NCI-H2029 (cell line): ENCODE data around the gene FHIT.
"Not testable (repeated sequence)": the region's sequence is repeated elsewhere in the genome, so short reads cannot be mapped to it uniquely, and the experiment has no call there.

Experiments
- DNase-seq: peaks from one replicate; lab custom pipeline; 2025; lab: John Stamatoyannopoulos, UW

Gene FHIT

DNA sequence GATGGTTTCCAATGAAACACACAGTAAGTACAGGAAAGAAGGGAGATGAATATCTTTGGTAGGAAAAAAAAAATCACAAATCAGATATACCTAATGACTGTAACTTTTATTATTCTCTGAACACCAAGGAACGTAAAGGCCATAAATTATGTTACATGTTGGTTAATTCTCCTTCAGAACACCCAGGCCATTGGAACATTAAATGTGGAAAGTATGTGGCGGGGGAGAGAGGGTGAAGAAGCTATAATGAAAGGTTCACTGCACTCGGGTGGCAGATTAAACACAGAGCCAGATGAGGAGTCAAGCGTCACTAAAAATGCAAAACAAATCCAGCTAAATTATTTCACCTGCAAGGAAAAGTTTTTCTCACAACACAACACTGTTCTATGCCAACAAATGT is 193.8 kb downstream of the FHIT start:
- no peak for DNase-seq

GRCh38 chr3:61055447-61055846 is 195.8 kb downstream of the FHIT start:
- DNase-seq: no peak

DNA sequence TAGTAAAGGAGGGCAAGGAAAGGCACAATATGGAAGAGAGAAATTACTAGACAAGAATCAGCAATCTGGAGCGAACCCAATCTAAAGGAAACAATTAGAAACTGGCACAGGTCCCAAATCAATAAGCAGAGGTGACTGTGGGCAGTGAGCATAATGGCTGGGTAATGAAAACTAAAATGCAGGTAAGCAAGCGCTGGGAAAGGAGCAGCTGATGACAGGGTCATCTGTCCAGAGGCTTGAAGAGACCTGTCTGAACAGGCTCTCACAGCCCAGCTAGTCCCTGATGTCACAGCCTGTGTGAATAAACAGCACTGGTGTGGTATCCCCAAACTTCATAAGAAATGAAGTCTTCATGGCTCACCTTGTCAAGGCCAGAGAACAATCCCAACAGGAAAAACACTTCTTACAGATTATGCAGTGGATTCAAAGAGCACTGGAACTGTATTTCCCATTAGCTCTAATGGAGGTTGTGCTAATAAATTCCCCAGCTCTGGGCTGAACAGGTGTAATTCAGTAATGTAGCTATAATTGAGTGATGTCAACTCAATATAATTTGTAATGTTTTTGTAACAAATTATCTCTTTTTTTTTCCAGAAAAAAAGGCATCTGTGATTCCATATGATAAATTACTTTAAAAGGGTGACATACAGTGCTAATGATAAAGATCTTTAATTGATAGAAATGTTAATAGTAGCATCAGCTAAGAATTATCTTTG is 197.3 kb downstream of the FHIT start:
- peak; percentile 38 for DNase-seq

DNA sequence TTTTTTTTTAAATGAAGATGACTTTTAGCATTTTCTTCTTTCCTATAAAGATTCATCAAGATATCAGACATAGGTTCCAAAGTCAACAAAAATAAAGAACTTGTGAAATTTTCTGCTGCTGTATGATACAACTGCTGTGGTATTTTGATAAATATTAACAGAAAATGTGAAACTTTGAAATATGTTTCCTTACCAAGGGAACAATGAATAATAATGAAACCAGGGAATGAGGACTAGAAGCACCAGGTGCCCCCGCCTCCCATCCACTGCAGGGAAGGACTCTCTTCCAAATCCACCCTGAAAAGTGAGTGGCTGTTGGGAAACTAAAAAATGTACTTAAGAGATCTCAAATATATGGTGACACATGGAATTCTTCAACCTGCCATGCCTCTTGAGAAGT is 198.4 kb downstream of the FHIT start:
- no peak for DNase-seq

DNA sequence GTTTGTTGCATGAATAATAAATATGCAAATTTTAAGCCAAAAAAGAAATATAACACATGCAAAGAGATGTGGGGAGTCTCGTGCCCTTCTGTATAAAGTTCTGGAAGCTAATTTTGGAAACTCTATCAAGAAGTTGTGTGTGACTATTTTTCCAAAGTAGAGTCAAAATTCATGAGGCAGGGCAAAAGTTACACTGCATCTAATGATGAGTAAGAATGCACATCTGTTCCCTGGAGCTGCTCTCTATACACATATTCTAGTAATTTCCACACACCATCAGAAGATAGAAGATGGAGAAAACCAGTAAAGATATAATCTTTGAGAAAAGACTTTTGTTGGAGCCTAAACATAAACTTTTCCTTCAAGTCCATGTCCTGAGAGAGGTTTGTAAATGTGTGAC is 199.6 kb downstream of the FHIT start:
- DNase-seq: no peak

GRCh38 chr3:61045169-61045568 is 206.1 kb downstream of the FHIT start:
- DNase-seq: not testable (repeated sequence)

DNA sequence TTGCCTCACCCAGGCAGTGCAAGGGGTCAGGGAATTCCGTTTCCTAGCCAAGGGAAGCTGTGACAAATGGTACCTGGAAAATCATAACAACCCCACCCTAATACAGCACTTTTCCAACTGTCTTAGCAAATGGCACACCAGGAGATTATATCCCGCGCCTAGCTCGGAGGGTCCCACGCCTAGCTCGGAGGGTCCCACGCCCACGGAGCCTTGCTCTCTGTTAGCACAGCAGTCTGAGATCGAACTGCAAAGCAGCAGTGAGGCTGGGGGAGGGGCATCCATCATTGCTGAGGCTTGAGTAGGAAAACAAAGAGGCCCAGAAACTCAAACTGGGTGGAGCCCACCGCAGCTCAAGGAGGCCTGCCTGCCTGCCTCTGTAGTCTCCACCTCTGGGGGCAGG is 208.1 kb downstream of the FHIT start:
- no peak for DNase-seq

GRCh38 chr3:61040618-61041017 is 210.6 kb downstream of the FHIT start:
- DNase-seq: no peak

DNA sequence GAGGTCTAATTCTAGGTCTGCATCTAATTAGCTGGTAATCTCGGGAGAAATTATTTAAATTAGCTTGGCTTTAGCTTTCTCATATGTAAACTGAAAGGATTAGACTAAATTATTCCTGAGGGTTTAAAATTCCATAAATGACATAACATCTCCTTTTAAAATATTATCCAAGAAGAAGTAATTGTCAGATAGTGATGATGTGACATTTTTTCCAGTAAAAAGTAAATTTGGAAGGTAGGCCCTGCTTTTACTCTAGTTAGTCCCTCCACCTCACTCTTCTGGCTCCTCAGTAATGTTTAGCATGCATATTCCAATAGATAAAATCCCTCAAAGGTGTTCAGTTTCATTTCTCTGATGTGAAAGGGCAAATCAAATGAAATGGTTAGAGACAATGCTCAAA is 215.7 kb downstream of the FHIT start:
- DNase-seq: no peak

- DNase-seq: no peak
Measured at GRCh38 chr3:61032991-61033390, 218.3 kb downstream of the FHIT start.

DNA sequence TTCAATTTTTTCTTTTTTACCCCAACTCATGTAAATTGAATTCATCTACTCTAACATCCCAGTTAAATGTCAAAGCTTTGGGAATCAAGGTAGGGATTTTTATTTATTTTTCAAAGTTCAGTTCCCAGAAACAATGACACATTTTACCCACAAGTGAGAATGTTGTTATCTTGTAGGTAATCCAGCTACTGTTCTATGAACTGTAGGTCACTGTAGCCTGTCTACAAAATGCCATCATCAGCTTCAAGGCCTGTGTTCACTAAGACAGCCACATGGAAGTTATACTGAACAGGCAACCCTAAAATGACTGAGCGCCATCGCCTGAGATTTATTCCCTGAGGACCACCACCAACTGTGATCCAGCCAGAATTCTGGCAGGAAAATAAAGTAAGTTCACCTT is 219.7 kb downstream of the FHIT start:
- no peak for DNase-seq

DNA sequence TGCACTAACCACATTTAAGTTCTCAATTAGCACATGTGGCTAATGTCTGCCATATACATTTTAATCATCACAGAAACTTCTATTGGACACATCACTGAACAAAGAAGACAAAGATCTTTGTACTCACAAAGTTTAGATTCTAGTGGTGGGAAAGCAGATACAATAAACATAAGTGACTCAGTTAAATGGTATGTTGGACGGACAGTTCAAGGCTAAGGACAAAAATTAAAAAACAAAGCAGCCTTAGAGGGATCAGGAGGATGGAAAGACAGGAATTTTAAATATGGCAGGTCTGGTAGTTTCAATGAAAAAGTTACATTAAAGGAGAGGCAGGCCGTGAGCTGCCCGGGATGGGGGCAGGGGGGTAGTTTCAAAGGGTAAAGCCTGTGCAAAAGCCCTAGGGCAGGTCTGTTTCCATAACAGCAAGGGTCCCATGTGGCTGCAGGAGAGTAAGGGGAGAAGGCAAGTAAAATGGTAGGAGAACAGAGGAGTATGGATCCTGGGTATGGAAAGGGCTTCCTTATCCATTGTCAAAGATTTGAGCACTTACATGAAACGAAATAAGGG is 220.7 kb downstream of the FHIT start:
- no peak for DNase-seq

DNA sequence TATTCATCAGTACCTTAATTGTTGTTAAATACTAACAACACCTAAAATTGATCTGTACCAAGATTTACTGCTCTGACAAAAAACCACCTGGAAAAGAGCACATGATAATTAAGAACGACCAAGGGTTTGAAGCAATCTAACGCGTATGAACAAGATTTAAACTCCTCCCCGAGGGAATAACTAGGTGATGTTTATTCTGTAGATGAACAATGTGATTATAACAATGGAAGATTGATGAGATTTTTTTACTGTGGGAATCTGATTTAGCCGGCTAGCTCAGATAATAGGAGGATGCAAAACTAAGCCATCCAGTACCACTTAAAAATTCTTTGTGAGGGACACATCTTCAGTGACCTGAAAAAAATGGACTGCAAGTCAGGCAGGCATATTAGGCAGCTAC is 222.1 kb downstream of the FHIT start:
- no peak for DNase-seq

DNA sequence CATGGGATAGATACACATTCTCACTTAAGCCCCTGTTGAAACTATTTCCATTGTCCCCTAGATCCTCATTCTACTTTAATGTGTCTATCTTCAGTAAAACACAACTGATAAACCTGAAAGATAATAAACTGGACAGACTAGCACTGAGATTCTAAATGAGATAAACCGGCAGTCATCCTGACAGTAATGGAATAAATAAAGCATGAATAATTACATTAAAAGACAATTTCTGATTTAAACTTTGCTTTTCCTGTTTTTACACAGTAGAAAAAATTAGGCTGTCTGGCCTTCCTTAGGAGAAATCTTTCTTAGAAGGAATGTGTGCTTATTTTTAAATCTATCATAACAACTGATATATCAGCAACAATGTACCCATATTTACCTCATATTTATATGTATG is 232.4 kb downstream of the FHIT start:
- DNase-seq: no peak

DNA sequence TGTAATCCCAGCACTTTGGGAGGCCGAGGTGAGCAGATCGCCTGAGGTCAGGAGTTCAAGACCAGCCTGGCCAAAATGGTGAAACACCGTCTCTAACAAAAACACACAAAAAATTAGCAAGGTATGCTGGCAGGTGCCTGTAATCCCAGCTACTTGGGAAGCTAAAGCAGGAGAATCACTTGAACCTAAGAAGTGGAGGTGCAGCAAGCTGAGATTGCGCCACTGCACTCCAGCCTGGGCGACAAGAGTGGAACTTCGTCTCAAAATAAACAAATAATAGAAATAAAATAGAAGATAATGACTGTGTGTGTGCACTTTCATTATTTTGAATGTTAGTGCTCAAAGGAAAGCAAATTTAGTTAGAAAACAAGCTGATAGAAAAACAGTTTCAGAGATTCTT is 234.2 kb downstream of the FHIT start:
- DNase-seq: not testable (repeated sequence)

GRCh38 chr3:61015859-61016258 is 235.4 kb downstream of the FHIT start:
- DNase-seq: no peak

- no peak for DNase-seq
Measured at GRCh38 chr3:61015408-61015807, 235.8 kb downstream of the FHIT start.

DNA sequence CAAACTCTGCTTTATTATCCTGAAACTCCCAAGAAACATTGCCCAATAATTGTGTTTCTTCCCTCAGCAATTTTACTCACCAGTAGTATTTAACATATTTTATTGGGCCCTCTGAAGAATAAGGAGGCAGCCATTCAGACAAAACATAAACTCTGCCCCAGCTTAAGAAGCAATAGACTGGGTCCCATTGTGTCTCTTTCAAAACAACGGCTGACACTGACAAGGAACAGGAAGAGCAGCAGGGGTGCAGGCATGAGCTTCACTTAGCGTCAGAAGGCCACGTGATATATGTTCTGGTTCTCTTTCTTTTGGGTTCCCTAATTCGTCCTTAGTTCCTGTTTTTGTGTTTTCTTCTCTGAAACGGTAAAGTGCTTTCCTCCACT is 242.3 kb downstream of the FHIT start:
- DNase-seq: no peak

DNA sequence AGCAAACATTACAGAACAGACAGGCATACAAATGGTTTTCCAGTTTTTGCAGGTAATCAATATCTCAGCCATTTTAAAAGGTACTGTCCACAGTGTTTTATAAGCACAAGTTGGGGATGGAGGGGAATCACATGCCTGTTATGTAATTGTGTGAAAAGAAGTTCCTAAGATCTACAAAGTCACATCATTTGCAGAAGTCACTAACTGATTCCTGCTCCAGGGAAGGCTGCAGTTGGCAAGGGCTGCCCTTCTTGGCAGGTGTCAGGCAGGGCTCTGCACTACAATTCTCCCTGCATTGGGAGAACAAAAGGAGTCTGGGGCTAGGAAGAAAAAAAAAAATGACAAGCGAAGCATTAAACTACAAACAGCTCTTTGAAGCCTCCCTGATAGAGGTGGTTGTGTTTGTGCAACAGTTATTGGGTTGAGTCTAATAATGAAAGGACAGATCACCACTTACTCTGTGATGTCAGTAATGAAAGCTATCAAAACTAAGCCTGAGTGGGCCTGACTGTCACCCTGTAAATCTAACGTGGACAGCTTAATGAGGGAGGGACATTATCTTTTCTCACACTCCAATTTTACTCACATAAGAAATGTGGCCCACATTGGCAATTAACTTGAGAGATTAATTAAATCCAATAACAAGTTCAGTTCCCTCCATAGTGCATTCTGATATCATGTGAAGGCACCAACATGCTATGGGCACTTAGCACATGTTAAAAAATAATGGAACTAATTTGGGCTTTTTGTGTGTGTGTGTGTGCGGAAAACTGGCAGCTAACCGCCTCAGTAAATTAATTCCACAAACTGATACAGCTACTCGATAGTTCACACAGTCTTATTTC is 242.9 kb downstream of the FHIT start:
- DNase-seq: no peak

DNA sequence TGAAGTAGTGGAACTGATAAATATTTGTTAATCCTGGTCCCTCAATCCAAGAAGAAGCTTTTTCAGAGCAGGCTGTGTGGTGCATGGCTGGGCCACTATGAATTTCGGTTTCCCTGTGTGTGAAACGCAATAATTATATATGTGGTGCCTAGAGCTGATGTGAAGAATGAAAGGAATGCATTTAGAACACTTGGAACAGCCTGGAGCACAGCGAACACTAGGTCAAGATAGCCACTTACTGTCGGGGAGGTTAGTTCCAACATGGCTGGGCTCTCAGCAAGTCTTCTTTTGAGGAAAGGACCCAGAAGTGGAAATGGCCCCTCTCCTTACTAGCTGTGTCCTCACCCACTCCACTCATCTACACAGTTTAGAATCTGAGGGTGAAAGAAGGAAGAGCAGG is 245.7 kb downstream of the FHIT start:
- no peak for DNase-seq

- no peak for DNase-seq
Measured at GRCh38 chr3:60998858-60999257, 252.4 kb downstream of the FHIT start.

DNA sequence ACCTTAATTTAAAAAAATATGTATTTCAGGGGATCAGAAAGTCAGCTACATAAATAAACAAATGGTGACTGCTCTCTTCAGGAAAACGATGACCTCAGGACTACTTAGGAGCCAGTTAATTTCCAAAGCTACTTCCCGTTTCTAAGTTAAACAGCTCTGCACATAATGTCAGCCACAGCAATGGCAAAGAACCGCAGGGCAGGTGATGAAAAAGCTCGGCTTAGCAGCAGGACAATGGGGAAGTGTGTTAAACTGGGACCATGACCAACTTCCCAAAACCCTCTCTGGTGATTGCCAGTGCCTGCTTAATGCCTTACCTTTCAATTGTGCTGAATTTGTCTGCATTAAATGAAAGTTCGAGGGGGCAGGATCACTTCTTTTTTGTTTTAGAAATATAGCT is 258.9 kb downstream of the FHIT start:
- DNase-seq: peak; percentile 62

GRCh38 chr3:60990442-60990730 is 260.9 kb downstream of the FHIT start:
- no peak for DNase-seq
